GM23338 (cell line): ENCODE measurements around the gene BMP8B. TPM values are rescaled to one million over a fixed set of nuclear protein-coding genes. Genes with fewer than 3 reads are reported as not detected.
"Not testable (repeated sequence)": the region's sequence is repeated elsewhere in the genome, so short reads cannot be mapped to it uniquely, and the experiment has no call there.

Experiments used
- ATAC-seq: fragments of 200-7000 bp; cut with Tn5 transposase; 3 replicates; pipeline ENCODE4 v1.9.1; 2020
- DNase-seq: peaks from one replicate; pipeline ENCODE4 v3.0.0-alpha.2; 2015; ENCODE audit warnings: low spot score
- H2AFZ ChIP-seq: fragments of 200-600 bp; sonication (generic); 2 replicates; pipeline ENCODE4 v1.8.0; 2016; ENCODE audit warnings: antibody characterized with exemption, mild to moderate bottlenecking, moderate library complexity
- H3F3A ChIP-seq: fragments of 200-600 bp; sonication (generic); replicated peaks from 2 replicates; pipeline ENCODE4 v1.8.0; 2017; ENCODE audit warnings: antibody characterized with exemption, mixed run types, low read depth
- H3K27ac ChIP-seq: fragments of 200-600 bp; sonication (generic); 2 replicates; pipeline ENCODE4 v1.6.1; 2016; ENCODE audit warnings: low read depth
- H3K27me3 ChIP-seq: fragments of 200-600 bp; sonication (generic); 2 replicates; pipeline ENCODE4 v1.8.0; 2016; ENCODE audit warnings: mild to moderate bottlenecking, mixed run types, moderate library complexity; ENCODE audit not compliant: insufficient read depth
- H3K36me3 ChIP-seq: fragments of 200-600 bp; sonication (generic); 2 replicates; pipeline ENCODE4 v1.8.0; 2016; ENCODE audit warnings: mild to moderate bottlenecking; ENCODE audit not compliant: insufficient read depth
- H3K4me1 ChIP-seq: fragments of 200-600 bp; sonication (generic); 2 replicates; pipeline ENCODE4 v1.8.0; 2016; ENCODE audit warnings: mild to moderate bottlenecking, moderate library complexity; ENCODE audit not compliant: insufficient read depth
- H3K4me2 ChIP-seq: fragments of 200-600 bp; sonication (generic); 2 replicates; pipeline ENCODE4 v1.7.1; 2017; ENCODE audit warnings: mixed run types
- H3K4me3 ChIP-seq: fragments of 200-600 bp; sonication (generic); 2 replicates; pipeline ENCODE4 v1.6.1; 2016; ENCODE audit warnings: mixed run types
- H3K79me2 ChIP-seq: fragments of 200-600 bp; sonication (generic); replicated peaks from 2 replicates; pipeline ENCODE4 v1.8.0; 2017; ENCODE audit warnings: mild to moderate bottlenecking; ENCODE audit not compliant: insufficient read depth
- H3K9me2 ChIP-seq: fragments of 200-600 bp; sonication (generic); 2 replicates; pipeline ENCODE4 v1.8.0; 2017; ENCODE audit not compliant: insufficient read depth
- H4K20me1 ChIP-seq: fragments of 200-600 bp; sonication (generic); replicated peaks from 2 replicates; pipeline ENCODE4 v1.8.0; 2017; ENCODE audit warnings: mild to moderate bottlenecking; ENCODE audit not compliant: insufficient read depth
- H3K27ac Mint-ChIP-seq: 2 replicates; pipeline ENCODE4 v1.8.0; 2020; ENCODE audit warnings: inconsistent platforms, mild to moderate bottlenecking, moderate library complexity, mixed read lengths
- H3K27me3 Mint-ChIP-seq: 3 replicates; pipeline ENCODE4 v1.8.0; 2022; ENCODE audit warnings: low read depth, mild to moderate bottlenecking, moderate library complexity, mixed read lengths, inconsistent platforms; ENCODE audit not compliant: insufficient read depth, poor library complexity
- H3K36me3 Mint-ChIP-seq: 3 replicates; pipeline ENCODE4 v1.8.0; 2021; ENCODE audit warnings: low read depth, mild to moderate bottlenecking, inconsistent platforms, moderate library complexity, mixed read lengths
- H3K4me1 Mint-ChIP-seq: 3 replicates; pipeline ENCODE4 v1.8.0; 2020; ENCODE audit warnings: mild to moderate bottlenecking, inconsistent platforms, mixed read lengths
- H3K4me3 Mint-ChIP-seq: 3 replicates; pipeline ENCODE4 v1.8.0; 2021; ENCODE audit warnings: moderate library complexity, mild to moderate bottlenecking, inconsistent platforms, mixed read lengths
- H3K9me3 Mint-ChIP-seq: 3 replicates; pipeline ENCODE4 v1.8.0; 2020; ENCODE audit warnings: moderate library complexity, mild to moderate bottlenecking, inconsistent platforms, mixed read lengths
- CREB1 ChIP-seq: fragments of 250-450 bp; sonication (Bioruptor Pico); IDR thresholded peaks from 2 replicates; pipeline ENCODE4 v1.5.0; 2020; ENCODE audit warnings: low read depth, mild to moderate bottlenecking, moderate library complexity
- CTCF ChIP-seq, 2 experiments: fragments of 200-600 bp in 1 of 2; sonication (generic) in 1 of 2; conservative IDR thresholded peaks; 2 replicates each; pipeline versions ENCODE4 v1.5.1 to v1.6.1; 2016 to 2017; ENCODE audit warnings: antibody characterized with exemption in 2 of 2, low read depth in 2 of 2, mild to moderate bottlenecking in 2 of 2, moderate library complexity in 1 of 2
- ETS1 ChIP-seq: IDR thresholded peaks from 2 replicates; pipeline ENCODE4 v1.6.1; 2016; ENCODE audit warnings: antibody characterized with exemption
- EZH2 ChIP-seq: fragments of 200-600 bp; sonication (generic); IDR thresholded peaks from one replicate; pipeline ENCODE4 v1.8.0; 2017; ENCODE audit warnings: antibody characterized with exemption, mild to moderate bottlenecking, low read depth; ENCODE audit not compliant: unreplicated experiment
- EZH2phosphoT487 ChIP-seq: fragments of 200-600 bp; sonication (generic); IDR thresholded peaks from one replicate; pipeline ENCODE4 v1.8.1; 2018; ENCODE audit warnings: antibody characterized with exemption; ENCODE audit not compliant: unreplicated experiment
- POLR2AphosphoS5 ChIP-seq: IDR thresholded peaks from 2 replicates; pipeline ENCODE4 v1.6.1; 2016; ENCODE audit warnings: antibody characterized with exemption, low read depth
- STAT1 ChIP-seq: IDR thresholded peaks from one replicate; pipeline ENCODE4 v1.6.1; 2016; ENCODE audit warnings: antibody characterized with exemption; ENCODE audit not compliant: unreplicated experiment
- ZNF114 ChIP-seq: fragments of 250-450 bp; sonication (Bioruptor Pico); IDR thresholded peaks from 2 replicates; pipeline ENCODE4 v1.5.0; 2020; ENCODE audit warnings: mild to moderate bottlenecking, moderate library complexity
- polyA plus RNA-seq: library from polyadenylated mRNA; unstranded; fragments of >200 nt; fragmentation: Nextera tagmentation; extraction: Ambion mirVana; gene quantifications from 2 replicates; pipeline ENCODE4 v1.2.1, GENCODE V29; 2016
- total RNA-seq: library from RNA; depleted of rRNA; stranded (reverse); fragments of >200 nt; shearing (Covaris generic); gene quantifications from 2 replicates; pipeline ENCODE4 v1.2.3, GENCODE V29; 2014

BMP8B gene
- total and polyA plus RNA-seq, 2 experiments from 2014 or later = 0.16 to 0.90 TPM

GRCh38 chr1:39817091-39817932 is 28.6 kb upstream of the BMP8B start:
- H3K4me3 Mint-ChIP-seq = not testable (repeated sequence)

GRCh38 chr1:39816415-39817090 is 27.9 kb upstream of the BMP8B start:
- H3F3A ChIP-seq = no peaks in the 10 kb centered on the region
- no peak overlapping the region for H3K27ac Mint-ChIP-seq
- H3K27me3 Mint-ChIP-seq = peaks cover 17% of the 10 kb centered on the region
- peaks cover 6% of the 10 kb centered on the region; the same call in 2 of the 3 replicates for H3K4me1 Mint-ChIP-seq
- H3K79me2 ChIP-seq = no peaks in the 10 kb centered on the region
- peak; percentile 79 for DNase-seq
- no peaks in the 10 kb centered on the region for H3K4me1 ChIP-seq
- H4K20me1 ChIP-seq = no peaks in the 10 kb centered on the region
- H2AFZ ChIP-seq = no peak overlapping the region
- no peaks in the 10 kb centered on the region for H3K9me3 Mint-ChIP-seq
- no peak overlapping the region for H3K4me3 Mint-ChIP-seq
- TF ChIP-seq EZH2phosphoT487 (no peak), STAT1 (no peak), CREB1 (CRISPR knock-in tag) (peak; percentile 61), CTCF (conservative IDR thresholded peaks at IDR 0.05; ENCODE audit: low read depth in 2 of 2) (peak; percentile 86 to 92), POLR2AphosphoS5 (no peak), ETS1 (no peak), EZH2 (no peak), ZNF114 (no peak)
- no peaks in the 10 kb centered on the region for H3K27me3 ChIP-seq
- no peaks in the 10 kb centered on the region for H3K36me3 Mint-ChIP-seq
- H3K9me2 ChIP-seq = no peaks in the 10 kb centered on the region
- H3K4me2 ChIP-seq = no peak overlapping the region
- H3K4me3 ChIP-seq = no peak overlapping the region
- H3K36me3 ChIP-seq = no peaks in the 10 kb centered on the region
- no peak overlapping the region for H3K27ac ChIP-seq
- ATAC-seq = peak; percentile 88

More at GRCh38 chr1:39817091-39817932, 28.6 kb upstream of the BMP8B start:
- not testable (repeated sequence) for H3K9me3 Mint-ChIP-seq, H3K4me2 ChIP-seq, H3K36me3 ChIP-seq, H3K4me1 Mint-ChIP-seq, H4K20me1 ChIP-seq, H3K4me3 ChIP-seq, H3K27ac ChIP-seq, H3K79me2 ChIP-seq, H3K27ac Mint-ChIP-seq, H2AFZ ChIP-seq, H3K4me1 ChIP-seq, H3K9me2 ChIP-seq, H3K36me3 Mint-ChIP-seq, H3K27me3 ChIP-seq, H3F3A ChIP-seq
- DNase-seq (peak; percentile 62), ATAC-seq (peak; percentile 51)
- peaks cover 14% of the 10 kb centered on the region for H3K27me3 Mint-ChIP-seq
- peak; percentile 44 to 62 for TF ChIP-seq CTCF (conservative IDR thresholded peaks at IDR 0.05; ENCODE audit: low read depth in 2 of 2)
